Stimulated activated CD4-positive, alpha-beta T cell treated with anti-CD3 and anti-CD28 coated beads, Interleukin-1b, Interleukin-23, amount 100 ng/mL, for 48 hours (primary cell): ENCODE results near the gene OSBPL9.
"Not testable (repeated sequence)": the region's sequence is repeated elsewhere in the genome, so short reads cannot be mapped to it uniquely, and the experiment has no call there.

Source experiments
- DNase-seq: peaks from one replicate; pipeline ENCODE4 v3.0.0-alpha.2; 2020

OSBPL9 gene

DNA sequence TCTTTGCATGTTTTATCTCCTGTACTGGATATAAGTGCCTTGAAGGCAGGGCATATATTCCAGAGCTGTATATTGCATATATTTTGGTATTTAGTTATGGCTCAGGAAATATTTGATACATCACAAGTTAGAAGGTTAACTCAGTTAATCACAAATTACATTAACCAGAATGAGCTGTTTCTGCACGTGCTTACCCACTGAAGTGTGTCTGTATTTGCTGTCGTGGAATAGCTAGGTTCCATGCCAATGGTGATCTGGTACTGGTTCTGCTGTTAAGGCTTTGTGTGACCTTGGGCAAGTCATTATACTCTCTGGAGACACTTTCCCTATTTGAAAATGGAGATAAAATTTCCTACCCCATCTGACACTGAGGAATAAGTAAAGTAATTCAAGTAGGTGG lies 50.7 kb downstream of the OSBPL9 start:
- DNase-seq: no peak

DNA sequence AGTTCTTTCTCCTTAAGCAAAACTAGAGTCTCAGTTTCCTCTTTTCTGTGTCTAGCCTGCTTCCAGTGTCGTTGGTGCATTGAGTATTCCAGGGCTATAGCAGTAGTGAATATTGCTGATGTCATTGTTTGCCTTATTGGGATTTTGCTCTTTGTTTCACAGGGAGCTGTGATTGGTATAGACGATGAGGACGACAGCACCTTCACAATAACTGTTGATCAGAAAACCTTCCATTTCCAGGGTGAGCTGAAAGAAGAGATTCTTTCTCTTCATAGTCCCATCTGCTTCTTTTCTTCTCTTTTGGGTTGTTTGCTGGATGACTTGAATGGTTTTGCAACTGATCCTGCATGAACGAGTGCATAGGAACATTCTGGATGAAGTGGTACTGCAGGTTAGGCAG lies 52.4 kb downstream of the OSBPL9 start:
- DNase-seq: no peak

DNA sequence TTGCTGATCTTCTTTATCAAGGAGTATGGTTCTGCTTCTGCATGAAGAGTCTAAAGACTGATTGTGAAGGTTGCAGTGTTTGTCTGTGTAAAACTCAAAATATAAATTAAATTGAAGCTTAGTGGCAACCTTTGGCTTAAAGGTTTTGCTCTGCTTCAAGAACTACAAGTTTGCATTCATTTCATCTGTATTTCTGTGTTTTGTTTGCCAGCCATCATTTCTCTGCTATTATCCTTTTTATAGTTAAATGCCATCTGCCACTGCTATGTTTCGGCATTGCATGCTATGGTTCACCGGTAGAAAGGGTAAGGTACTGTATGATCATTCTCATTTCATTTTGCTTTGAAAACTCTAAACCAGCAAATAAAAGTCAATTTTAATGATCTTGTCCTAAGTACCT lies 52.9 kb downstream of the OSBPL9 start:
- DNase-seq: no peak

DNA sequence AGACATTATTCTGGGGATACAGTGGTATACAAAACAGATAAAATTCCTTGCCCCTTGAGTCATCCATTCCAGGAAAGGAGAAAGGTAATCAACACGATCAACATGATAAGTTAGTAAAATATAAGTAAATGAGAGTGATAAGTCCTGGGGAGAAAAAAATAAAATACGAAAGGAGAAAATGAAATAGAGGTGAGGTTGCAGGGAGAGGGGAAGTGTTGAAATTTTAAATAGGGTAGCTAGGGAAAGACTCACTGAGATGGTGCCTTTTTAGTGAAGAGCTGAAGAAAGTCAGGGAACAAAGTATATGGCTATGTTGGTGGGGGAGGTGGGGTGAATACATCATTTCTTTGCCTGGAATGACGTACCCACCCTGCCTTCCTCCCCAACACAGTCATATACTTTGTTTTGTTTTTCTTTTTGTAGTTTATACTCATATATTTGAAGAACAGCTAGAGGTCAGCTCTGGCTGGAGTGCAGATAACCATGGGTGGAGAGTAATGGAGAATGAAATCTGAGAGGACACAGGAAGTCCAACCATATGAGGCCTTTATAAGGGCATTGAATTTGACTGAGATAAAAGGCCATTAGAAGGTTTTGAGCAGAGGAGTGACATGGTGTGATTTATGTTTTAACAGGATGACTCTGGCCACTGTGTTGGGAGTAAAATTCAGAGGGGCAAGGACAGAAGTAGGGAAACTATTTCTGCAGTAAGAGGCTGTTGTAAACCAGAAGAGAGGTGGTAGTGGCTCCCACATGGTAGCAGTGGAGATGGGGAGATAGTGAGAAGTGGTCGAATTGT lies 54.8 kb downstream of the OSBPL9 start:
- no peak for DNase-seq

DNA sequence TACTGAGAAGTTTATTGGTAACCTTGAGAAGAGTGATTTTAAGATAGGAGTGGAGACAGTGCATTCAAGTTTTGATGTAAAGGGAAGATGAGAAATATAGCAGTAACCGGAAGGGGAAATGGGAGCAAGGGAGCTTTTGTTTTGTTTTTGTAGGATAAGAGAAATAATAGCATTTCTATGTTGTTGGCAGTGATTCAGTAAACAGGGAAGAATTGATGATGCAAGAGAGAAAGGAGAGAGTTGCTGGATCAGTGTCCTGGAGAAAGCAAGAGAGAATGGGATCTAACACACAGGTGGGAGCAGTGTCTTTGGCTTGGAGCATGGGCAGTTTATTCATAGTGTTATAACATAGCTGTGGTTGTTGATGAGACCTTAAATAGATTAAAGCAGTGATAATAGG lies 56.4 kb downstream of the OSBPL9 start:
- DNase-seq: no peak

DNA sequence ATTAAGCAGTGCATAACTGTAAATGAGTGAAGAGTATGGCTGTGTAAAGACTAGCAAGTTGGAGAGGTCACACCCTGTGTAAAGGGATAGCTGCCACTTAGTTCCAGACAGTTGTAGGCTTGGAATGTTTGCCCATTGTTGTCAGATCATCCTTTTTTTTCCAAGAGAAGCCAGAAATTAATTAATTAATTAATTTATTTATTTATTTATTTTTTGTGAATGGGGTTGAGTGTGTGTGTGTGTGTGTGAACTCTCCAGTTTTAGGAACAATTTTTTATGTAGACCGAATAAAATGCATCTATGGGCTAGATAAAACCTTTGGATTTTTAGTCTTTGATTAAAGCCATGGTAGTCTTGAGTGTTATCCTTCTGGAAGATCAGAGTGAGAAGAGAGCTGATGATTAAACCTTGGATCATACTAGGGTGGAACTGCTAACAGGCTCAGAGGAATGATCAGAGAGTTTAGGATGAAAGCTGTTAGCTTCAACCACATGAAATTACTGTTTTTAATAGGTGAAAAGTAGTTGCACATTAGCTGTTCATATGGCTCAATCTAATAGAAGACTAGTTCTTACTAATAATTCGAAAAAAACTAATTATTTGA lies 58.4 kb downstream of the OSBPL9 start:
- DNase-seq: no peak

DNA sequence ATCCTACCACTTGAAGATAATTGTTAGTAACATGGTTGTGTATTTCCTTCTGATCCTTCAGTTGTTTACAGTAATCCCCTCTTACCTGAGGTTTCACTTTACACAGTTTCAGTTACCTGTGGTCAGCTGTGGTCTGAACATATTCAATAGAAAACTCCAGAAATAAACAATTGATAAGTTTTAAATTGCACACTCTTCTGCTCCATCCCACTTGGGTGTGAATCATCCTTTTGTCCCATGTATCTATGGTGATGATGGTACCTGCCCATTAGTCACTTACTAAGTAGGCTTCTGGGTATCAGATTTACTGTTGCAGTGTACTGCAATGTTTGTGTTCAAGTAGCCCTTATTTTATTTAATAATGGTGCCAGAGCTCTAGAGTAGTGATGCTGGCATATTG lies 62.5 kb downstream of the OSBPL9 start:
- DNase-seq: no peak

DNA sequence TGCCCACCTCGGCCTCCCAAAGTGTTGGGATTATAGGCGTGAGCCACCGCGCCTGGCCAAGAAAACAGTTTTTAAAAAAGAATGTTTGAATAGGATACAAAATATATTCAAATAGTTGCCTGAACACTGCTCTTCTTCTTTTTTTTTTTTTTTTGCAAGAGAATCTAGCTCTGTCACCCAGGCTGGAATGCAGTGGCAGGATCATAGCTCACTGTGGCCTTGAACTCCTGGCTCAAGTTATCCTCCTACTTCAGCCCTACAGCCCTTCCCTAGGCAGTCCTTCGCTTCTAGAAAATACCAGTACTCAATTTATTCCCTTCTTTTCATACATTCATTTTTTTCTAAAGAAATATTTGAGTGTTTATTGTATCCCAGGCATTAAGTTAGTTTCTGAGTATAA lies 67.9 kb downstream of the OSBPL9 start:
- DNase-seq: no peak

DNA sequence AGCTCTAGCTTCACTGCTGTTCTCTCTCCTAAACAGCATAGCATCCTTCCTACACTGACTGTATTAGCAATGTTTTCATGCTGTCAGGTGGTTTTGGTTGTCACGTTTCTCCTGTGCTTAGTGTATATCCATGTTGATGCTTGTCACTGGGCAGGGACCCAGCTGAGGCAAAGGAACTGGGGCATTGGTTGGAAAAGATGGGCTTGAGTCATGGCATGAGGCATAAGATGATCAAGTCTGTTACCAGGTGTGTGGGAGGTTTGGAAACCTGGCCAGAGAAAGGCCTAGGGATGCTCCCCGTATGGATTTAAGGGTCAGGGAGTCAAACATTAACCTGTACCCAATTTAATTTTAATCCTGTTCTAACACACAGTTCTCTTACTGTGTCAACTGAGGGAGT lies 69.6 kb downstream of the OSBPL9 start:
- peak; percentile 21 for DNase-seq

DNA sequence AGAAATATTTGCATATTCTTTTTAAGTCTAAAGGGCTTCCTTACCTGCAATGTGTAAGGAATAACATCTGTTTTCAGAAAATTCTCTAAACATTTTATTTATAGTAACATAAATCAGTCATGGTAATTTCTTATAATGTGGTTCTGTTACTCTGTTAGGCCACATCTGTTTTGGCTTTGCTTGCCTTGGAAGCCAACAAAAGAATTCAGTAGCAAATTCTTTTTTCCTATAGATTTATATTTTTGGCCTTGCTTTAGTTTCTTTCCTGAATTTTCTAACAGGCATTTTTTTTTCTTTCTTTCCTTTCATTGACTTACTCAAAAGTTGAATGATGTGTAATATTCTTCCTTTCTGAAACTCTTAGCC lies 72.2 kb downstream of the OSBPL9 start:
- no peak for DNase-seq

DNA sequence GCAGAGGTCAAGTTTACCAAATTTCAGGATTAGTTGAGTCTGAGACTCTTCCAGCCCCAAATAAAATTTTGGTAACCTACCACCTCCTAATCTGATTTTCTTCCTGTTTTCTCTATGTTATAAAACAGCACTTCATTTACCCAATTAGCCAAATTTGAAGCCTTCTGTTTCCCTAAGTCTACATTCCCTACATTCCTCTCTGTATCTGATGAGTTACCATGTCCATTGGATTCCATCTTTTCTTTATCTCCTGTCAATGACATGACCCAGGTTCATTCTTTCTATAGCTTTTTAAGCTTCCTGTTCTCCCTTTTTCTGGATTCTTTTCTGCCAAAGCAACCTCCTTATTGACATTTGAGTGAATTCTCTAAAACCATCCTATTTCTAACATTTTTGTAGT lies 72.8 kb downstream of the OSBPL9 start:
- DNase-seq: no peak

DNA sequence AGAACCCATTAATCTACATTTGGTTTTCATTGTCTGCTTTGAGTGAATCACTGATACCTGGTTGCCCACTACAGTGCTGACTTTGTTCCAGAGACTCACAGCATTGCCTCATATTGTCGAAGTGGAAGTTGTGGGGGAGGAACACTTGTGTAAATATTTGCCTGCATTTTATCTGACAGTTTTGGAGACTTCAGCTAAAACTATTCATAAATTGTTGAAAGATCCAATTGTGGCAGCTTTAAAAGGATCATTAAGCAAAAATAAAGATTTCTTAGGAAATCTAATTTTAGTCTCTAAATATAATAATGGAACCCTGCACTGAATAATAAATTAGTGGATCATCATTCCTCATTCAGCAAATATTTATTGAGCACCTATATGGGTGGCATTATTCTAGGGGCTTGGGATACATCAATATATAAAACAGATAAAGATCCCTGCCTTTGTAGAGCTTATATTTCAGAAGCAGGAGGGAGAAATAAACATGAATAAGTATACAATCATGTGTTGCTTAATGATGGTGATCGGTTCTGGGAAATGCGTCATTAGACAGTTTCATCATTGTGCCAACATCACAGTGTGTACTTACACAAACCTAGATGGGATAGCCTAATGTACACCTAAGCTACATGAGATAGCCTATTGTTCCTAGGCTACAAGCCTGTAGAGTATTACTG lies 73.5 kb downstream of the OSBPL9 start:
- DNase-seq: no peak

DNA sequence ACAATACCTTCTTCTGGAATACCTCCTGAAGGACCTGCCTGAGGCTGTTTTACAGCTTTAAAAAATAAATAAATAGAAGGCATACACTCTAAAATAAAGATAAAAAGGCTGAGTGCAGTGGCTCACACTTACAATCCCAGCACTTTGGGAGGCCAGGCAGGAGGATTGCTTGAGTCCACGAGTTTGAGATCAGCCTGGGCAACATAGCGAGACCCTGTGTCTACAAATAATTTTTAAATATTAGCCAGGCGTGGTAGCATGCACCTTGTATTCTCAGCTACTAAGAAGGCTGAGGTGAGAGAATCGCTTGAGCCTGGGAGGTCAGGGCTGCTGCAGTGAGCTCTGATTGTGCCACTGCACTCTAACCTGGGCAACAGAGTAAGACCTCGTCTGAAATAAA lies 75.0 kb downstream of the OSBPL9 start:
- DNase-seq: no peak

DNA sequence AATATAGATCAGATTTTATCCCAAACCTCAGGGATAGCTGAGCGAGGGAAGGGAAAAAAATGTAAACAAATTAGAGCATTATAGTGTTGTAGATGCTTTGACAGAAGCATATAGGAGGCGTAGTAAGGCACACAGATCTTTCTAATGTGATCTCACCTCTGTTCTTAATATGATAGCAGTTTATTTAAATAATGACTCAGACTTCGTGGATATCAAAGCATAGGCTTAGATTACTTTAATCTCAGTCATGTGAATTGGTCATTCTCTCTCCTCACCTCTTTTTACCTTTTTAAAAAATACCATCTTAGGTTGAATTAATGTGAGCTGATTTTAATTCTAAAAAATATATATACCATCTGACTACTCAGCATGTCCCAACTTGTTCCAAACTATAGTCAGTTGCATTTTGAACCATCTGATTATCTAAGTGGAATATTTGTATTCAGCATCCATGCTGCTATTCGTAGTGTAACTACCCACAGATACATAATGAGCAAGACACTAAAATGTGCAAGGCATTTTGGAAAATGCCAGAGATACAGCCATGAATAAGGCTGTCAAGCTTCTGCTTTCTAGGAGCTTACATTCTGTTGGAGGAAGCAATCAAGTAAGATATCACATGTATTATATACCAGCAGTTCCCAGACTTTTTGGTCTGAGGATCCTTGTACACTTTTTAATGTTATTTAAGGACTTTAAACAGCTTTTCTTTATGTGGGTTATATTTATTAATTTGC lies 76.7 kb downstream of the OSBPL9 start:
- no peak for DNase-seq

DNA sequence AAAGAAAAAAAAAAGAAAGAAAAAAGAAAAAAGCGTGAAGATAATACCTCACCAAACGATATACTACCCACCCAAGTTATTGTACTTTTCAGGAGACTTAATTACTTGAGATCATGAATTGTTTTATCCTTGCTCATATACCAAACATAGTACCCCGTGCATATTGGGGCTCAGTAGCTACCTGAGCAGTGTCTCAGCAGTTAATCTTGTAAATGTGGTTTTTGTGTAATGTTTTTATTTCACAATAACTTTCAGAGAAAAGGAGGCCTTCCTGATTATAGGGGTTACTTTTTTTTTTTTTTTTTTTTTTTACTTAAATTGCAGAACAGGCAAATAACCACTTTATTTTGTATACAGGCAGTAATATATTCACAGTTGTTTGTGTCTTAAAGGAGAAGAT lies 80.3 kb downstream of the OSBPL9 start:
- DNase-seq: no peak

DNA sequence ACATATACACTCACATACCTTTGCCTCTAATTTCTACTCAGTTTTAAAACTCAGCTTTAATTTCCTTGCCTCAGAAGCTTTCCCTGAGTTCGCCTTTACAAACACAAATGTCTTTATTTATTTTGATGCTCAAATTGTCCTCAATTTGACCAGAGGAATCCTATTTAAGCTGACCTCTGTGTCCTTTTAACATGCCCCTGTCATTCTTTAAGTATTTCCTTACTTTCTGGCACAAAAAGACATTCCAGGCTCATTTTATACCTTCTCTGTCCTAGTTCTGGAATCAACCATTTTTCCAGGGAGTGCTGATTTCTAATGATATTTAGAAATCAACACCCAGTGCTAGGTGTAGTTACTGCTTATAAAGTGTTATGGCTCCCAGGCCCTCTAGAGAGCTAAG lies 82.5 kb downstream of the OSBPL9 start:
- DNase-seq: no peak

DNA sequence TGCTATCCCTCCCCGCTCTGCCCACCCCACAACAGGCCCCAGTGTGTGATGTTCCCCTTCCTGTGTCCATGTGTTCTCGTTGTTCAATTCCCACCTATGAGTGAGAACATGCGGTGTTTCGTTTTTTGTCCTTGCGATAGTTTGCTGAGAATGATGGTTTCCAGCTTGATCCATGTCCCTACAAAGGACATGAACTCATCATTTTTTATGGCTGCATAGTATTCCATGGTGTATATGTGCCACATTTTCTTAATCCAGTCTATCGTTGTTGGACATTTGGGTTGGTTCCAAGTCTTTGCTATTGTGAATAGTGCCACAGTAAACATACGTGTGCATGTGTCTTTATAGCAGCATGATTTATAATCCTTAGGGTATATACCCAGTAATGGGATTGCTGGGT lies 84.9 kb downstream of the OSBPL9 start:
- not testable (repeated sequence) for DNase-seq

DNA sequence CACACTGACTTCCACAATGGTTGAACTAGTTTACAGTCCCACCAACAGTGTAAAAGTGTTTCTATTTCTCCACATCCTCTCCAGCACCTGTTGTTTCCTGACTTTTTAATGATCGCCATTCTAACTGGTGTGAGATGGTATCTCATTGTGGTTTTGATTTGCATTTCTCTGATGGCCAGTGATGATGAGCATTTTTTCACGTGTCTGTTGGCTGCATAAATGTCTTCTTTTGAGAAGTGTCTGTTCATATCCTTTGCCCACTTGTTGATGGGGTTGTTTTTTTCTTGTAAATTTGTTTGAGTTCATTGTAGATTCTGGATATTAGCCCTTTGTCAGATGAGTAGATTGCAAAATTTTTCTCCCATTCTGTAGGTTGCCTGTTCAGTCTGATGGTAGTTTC lies 85.3 kb downstream of the OSBPL9 start:
- not testable (repeated sequence) for DNase-seq

DNA sequence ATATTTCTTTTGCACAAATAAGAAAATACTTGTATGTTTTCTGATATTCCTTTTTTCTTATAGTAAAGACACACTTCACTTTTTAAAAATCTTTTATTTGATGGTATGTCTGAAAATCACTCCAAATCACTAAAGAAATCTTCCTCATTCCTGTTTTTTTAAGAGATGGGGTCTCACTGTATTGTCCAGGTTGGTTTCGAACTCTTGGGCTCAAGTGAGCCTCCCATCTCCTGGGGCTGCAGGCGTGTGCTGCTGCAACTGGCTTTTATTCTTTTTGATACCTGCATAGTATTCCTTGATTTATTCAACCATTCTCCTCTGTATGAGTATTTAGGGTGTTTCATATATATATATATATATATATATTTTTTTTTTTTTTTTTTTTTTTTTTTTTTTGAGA lies 88.1 kb downstream of the OSBPL9 start:
- no peak for DNase-seq

DNA sequence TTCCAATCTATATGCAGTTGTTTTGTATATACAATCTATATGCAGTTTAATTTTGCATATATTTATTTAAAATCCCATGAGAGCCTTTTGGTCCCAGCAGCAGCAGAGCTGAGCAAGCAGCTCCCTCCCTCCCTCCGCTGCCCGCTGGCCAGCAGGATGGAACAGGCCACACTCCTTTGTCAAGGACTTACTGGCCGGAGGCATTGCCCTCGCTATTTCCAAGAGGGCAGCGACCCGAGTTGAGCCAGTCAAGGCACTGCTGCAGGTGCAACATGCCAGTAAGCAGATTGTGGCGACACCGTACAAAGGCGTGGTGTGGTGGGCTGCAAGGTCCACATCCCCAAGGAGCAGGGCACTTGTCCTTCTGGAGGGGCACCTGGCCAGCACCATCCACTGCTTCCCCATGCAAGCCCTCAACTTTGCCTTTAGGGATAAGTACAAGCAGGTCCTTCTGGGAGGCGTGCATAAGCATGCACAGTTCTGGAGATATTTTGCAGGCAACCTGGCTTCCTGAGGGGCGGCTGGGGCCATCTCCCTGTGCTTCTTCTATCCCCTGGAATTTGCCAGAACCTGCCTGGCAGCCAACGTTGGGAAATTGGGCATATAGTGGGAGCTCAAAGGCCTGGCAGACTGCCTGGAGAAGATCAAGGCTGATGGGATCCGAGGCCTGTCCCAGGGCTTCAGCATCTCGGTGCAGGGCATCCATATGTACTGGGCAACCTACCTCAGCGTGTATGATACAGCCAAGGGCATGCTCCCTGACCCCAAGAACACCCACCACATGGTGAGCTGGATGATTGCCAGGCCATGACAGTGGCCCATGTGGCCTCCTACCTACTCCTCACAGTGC lies 92.2 kb downstream of the OSBPL9 start:
- DNase-seq: no peak

DNA sequence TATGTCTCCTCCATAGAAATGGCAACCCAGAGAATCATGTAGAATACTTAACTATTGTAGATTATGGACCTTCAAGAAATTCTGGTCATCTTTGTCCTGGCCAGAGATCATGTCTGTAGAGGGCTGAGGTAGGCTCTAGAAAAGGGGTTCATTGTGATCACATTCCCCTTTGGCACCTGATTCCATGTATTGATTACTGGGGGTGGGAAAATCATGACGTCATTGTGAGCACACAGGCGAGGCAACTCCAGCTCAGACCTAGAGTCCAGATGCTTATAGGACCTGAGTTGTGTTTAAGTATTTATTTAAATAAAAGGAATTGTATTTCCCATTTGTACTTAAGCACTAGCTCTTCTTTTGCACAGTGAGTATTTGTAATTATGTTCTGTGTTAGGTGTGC lies 93.1 kb downstream of the OSBPL9 start:
- no peak for DNase-seq

DNA sequence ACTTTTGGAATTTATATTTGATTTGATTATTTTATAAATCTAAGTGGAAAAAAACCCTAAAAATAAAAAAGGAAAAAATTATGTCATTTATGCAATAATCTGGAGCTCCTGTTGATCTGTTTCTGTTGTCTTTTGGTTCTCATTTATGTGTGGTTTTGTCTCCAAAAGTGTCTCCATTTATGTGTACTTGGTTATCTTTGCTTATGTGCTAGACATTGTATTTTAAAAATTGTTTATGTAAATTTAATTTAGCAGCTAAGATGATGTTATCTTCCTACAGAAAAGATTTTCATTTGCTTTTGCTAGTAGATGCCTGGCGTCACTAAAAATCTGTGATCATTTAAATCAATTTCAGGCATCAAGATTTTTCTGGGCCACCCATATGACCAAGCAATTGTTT lies 95.7 kb downstream of the OSBPL9 start:
- DNase-seq: no peak
